ENCODE data around the gene VWF. TPM values are rescaled to one million over a fixed set of nuclear protein-coding genes. Genes with fewer than 3 reads are reported as not detected.

Gene VWF
- total and polyA plus RNA-seq, 2 donors (not counting 1 experiment from before 2014, with no cell fraction given): not detected

DNA sequence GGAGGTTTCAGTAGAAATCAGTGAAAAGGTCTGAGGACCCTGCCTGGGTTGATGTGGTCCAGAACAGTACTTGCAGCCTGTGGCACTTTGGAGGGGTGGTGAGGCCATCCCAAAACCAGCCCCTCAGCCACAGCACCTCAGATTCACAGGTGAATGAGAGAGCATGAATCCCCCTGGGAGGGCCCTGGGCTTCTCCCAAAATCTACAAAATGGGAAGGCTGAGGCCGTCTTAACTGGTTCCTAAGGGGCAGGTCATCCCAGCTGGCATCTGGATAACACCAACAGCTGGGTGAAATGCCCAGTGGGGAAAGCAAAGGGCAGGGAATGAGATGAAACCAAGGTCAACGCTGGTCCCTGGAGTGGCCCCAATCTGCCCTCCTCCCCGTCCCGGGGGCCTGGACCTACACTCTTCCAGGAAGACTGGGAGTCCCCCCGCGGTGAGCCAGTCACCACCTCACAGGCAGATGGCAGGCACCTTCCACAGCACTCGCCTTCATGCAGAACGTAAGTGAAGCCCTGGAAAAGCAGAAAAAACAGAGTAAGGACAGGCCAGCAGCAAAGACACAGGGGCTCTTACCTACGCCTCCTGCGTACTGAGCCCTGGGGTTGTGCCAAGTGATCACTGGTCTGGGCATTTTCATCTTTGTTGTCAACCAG, 153.1 kb downstream of the VWF start:
- no peaks in the 10 kb centered on the region for H3K79me2 ChIP-seq (ENCODE audit: control insufficient read depth, insufficient read depth, low read length)
- no peak for TF ChIP-seq EZH2 (IDR thresholded peaks at IDR 0.05; ENCODE audit: borderline replicate concordance, insufficient read depth, low read depth, low read length, poor library complexity, severe bottlenecking)
- TF ChIP-seq, protein P1, sequence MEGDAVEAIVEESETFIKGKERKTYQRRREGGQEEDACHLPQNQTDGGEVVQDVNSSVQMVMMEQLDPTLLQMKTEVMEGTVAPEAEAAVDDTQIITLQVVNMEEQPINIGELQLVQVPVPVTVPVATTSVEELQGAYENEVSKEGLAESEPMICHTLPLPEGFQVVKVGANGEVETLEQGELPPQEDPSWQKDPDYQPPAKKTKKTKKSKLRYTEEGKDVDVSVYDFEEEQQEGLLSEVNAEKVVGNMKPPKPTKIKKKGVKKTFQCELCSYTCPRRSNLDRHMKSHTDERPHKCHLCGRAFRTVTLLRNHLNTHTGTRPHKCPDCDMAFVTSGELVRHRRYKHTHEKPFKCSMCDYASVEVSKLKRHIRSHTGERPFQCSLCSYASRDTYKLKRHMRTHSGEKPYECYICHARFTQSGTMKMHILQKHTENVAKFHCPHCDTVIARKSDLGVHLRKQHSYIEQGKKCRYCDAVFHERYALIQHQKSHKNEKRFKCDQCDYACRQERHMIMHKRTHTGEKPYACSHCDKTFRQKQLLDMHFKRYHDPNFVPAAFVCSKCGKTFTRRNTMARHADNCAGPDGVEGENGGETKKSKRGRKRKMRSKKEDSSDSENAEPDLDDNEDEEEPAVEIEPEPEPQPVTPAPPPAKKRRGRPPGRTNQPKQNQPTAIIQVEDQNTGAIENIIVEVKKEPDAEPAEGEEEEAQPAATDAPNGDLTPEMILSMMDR (IDR thresholded peaks at IDR 0.05): no peak
- H3K9me3 ChIP-seq (ENCODE audit: control extremely low read depth in 1 of 3, control insufficient read depth in 2 of 3, insufficient read depth in 1 of 3, low read length in 2 of 3): no peaks in the 10 kb centered on the region
- H3K4me3 Mint-ChIP-seq: no peak overlapping the region
- peaks cover 0 to 13% (median 0%) of the 10 kb centered on the region in 4 experiments for H3K27me3 ChIP-seq (replicated peaks in 1 of 4; ENCODE audit: control extremely low read depth in 1 of 4, control insufficient read depth in 3 of 4, insufficient read depth in 4 of 4, low read length in 3 of 4)
- no peaks in the 10 kb centered on the region for H3K4me1 Mint-ChIP-seq
- H2AFZ ChIP-seq (ENCODE audit: insufficient read depth, low read depth, low read length, poor library complexity, severe bottlenecking): no peak overlapping the region
- no peaks in the 10 kb centered on the region for H4K20me1 ChIP-seq (ENCODE audit: control insufficient read depth, insufficient read depth, low read length, poor library complexity, severe bottlenecking)
- no peaks in the 10 kb centered on the region for H3K36me3 ChIP-seq (replicated peaks in 1 of 2; ENCODE audit: control extremely low read depth in 1 of 2, control insufficient read depth in 1 of 2, extremely low read depth in 1 of 2, insufficient read depth in 2 of 2, low read length in 1 of 2)
- no peaks in the 10 kb centered on the region for H3K9me3 Mint-ChIP-seq (ENCODE audit: insufficient read depth)
- H3K27ac ChIP-seq (ENCODE audit: low read length in 2 of 2): no peak overlapping the region
- H3K27me3 Mint-ChIP-seq: peaks cover 24% of the 10 kb centered on the region
- H3K4me2 ChIP-seq (replicated peaks; ENCODE audit: low read depth, low read length, poor library complexity, severe bottlenecking): no peak overlapping the region
- no peaks in the 10 kb centered on the region for H3K4me1 ChIP-seq (ENCODE audit: control insufficient read depth in 2 of 2, insufficient read depth in 2 of 2, low read length in 2 of 2)
- 86% methylated on average over 10 of the region's 10 CpGs for WGBS (ENCODE audit: insufficient coverage)
- intact Hi-C loops (cut with micrococcal nuclease): no loop called here
- no peak for ATAC-seq (ENCODE audit: low read depth)
- no peak overlapping the region for H3K9ac ChIP-seq (ENCODE audit: low read length)
- H3K27ac Mint-ChIP-seq: no peak overlapping the region
- no peak overlapping the region for H3K4me3 ChIP-seq (ENCODE audit: control extremely low read depth in 1 of 5, extremely low read depth in 1 of 5, insufficient read depth in 1 of 5, low read depth in 2 of 5, low read length in 4 of 5)
- CTCF ChIA-PET: no interaction called here
- POLR2A ChIA-PET: no interaction called here
- no peak for DNase-seq

DNA sequence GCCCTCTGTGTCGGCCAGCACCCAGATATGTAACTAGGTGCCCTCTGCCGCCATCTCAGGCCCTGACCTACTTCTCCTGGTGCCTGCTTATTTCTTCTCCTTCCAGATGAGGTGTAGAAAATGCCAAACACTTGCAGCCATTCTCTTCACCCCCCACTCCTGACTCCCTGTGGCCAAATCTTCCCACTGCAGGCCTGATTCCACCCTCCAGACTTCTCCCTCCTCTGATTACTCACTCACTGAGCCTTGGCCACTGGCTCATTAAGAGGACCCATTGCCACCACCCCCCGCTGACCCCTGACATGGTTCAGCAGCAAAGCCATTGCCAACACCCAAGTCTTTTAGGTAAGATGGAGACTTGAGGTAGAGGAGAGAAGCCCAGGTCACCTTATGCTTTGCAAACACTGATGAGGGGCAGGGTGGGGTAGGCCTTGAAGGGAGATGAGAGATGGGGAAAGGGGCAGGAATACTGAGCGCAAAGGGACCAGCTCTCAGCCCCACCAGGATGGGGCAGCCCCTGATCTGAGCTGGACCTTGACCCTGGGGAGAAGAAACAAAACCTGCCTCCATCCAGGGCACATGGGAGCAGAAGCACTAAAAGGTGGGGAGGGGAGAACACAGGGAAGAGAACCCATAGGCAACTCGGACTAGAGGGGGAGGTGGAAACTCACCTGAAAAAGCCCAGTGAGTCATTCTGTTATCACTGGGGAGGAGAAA, 154.3 kb downstream of the VWF start:
- WGBS (ENCODE audit: insufficient coverage): 80% methylated on average over 4 of the region's 5 CpGs

More for the DNA sequence above, 154.3 kb downstream of the VWF start:
- no peak overlapping the region for H2AFZ ChIP-seq (ENCODE audit: insufficient read depth, low read depth, low read length, poor library complexity, severe bottlenecking)
- ATAC-seq (ENCODE audit: low read depth) (no peak), DNase-seq (no peak)
- Mint-ChIP-seq H3K4me3 (no peak overlapping the region), H3K27ac (no peak overlapping the region), H3K4me1 (no peaks in the 10 kb centered on the region), H3K9me3 (ENCODE audit: insufficient read depth) (no peaks in the 10 kb centered on the region), H3K27me3 (peaks cover 19% of the 10 kb centered on the region)
- H3K9ac ChIP-seq (ENCODE audit: low read length): no peak overlapping the region
- no peaks in the 10 kb centered on the region for H3K79me2 ChIP-seq (ENCODE audit: control insufficient read depth, insufficient read depth, low read length)
- intact Hi-C loops (cut with micrococcal nuclease): no loop called here
- H3K4me1 ChIP-seq (ENCODE audit: control insufficient read depth in 2 of 2, insufficient read depth in 2 of 2, low read length in 2 of 2): no peaks in the 10 kb centered on the region
- H3K9me3 ChIP-seq (ENCODE audit: control extremely low read depth in 1 of 3, control insufficient read depth in 2 of 3, insufficient read depth in 1 of 3, low read length in 2 of 3): no peaks in the 10 kb centered on the region
- no peak overlapping the region for H3K4me2 ChIP-seq (replicated peaks; ENCODE audit: low read depth, low read length, poor library complexity, severe bottlenecking)
- ChIA-PET CTCF (interaction anchor here (0.8 kb wide), 1 partner anchor 18 kb away, joined by 3 read pairs; no protein-coding TSS in a partner anchor), POLR2A (no interaction called here)
- H4K20me1 ChIP-seq (ENCODE audit: control insufficient read depth, insufficient read depth, low read length, poor library complexity, severe bottlenecking): no peaks in the 10 kb centered on the region
- H3K27me3 ChIP-seq (replicated peaks in 1 of 4; ENCODE audit: control extremely low read depth in 1 of 4, control insufficient read depth in 3 of 4, insufficient read depth in 4 of 4, low read length in 3 of 4): peaks cover 0 to 13% (median 2%) of the 10 kb centered on the region in 4 experiments
- no peak overlapping the region for H3K4me3 ChIP-seq (ENCODE audit: control extremely low read depth in 1 of 5, extremely low read depth in 1 of 5, insufficient read depth in 1 of 5, low read depth in 2 of 5, low read length in 4 of 5)
- no peak overlapping the region for H3K27ac ChIP-seq (ENCODE audit: low read length in 2 of 2)
- H3K36me3 ChIP-seq (replicated peaks in 1 of 2; ENCODE audit: control extremely low read depth in 1 of 2, control insufficient read depth in 1 of 2, extremely low read depth in 1 of 2, insufficient read depth in 2 of 2, low read length in 1 of 2): no peaks in the 10 kb centered on the region
- TF ChIP-seq EZH2 (IDR thresholded peaks at IDR 0.05; ENCODE audit: borderline replicate concordance, insufficient read depth, low read depth, low read length, poor library complexity, severe bottlenecking): no peak
